HepG2 (cell line): Measurements from ENCODE around the gene S100A6. TPM values are rescaled to one million over a fixed set of nuclear protein-coding genes. Genes with fewer than 3 reads are reported as not detected.

Source experiments
- AKNA ChIP-seq: sonication (generic); formaldehyde crosslinking; IDR thresholded peaks from 2 replicates; pipeline ENCODE4 v1.4.0; 2020; ENCODE audit warnings: missing genetic modification reagents, borderline replicate concordance
- ARID5B ChIP-seq: IDR thresholded peaks from 2 replicates; pipeline ENCODE4 v1.4.0; 2020; ENCODE audit warnings: mild to moderate bottlenecking, missing genetic modification reagents
- FOXA3 ChIP-seq: IDR thresholded peaks from 2 replicates; pipeline ENCODE4 v1.6.1; 2016; ENCODE audit warnings: missing genetic modification reagents, missing compliant biosample characterization
- HNRNPL ChIP-seq: fragments of 200-400 bp; formaldehyde crosslinking; IDR thresholded peaks from 2 replicates; pipeline ENCODE4 v1.6.1; 2017; ENCODE audit warnings: mild to moderate bottlenecking, low read depth, low read length
- KAT8 ChIP-seq: IDR thresholded peaks from 2 replicates; pipeline ENCODE4 v1.6.1; 2016; ENCODE audit warnings: missing genetic modification reagents, missing compliant biosample characterization
- MIER2 ChIP-seq: IDR thresholded peaks from 2 replicates; pipeline ENCODE4 v1.6.1; 2016; ENCODE audit warnings: missing biosample characterization, missing genetic modification reagents
- MXD4 ChIP-seq: IDR thresholded peaks from 2 replicates; pipeline ENCODE4 v1.6.1; 2016; ENCODE audit warnings: mild to moderate bottlenecking, missing biosample characterization, missing genetic modification reagents
- PATZ1 ChIP-seq: sonication (generic); formaldehyde crosslinking; IDR thresholded peaks from 2 replicates; pipeline ENCODE4 v1.4.0; 2020; ENCODE audit warnings: missing genetic modification reagents
- STAG1 ChIP-seq: sonication (generic); formaldehyde crosslinking; IDR thresholded peaks from 2 replicates; pipeline ENCODE4 v1.4.0; 2020; ENCODE audit warnings: missing genetic modification reagents
- TEAD3 ChIP-seq: optimal IDR thresholded peaks from 2 replicates; pipeline ENCODE3; 2016; ENCODE audit warnings: borderline replicate concordance
- TFE3 ChIP-seq: IDR thresholded peaks from 2 replicates; pipeline ENCODE4 v1.6.1; 2016
- ZNF143 ChIP-seq: sonication (generic); formaldehyde crosslinking; IDR thresholded peaks from 2 replicates; pipeline ENCODE4 v1.4.0; 2020; ENCODE audit warnings: missing genetic modification reagents
- ZNF766 ChIP-seq: sonication (generic); formaldehyde crosslinking; IDR thresholded peaks from 2 replicates; pipeline ENCODE4 v1.5.0; 2020; ENCODE audit warnings: missing genetic modification reagents, borderline replicate concordance
- polyA plus RNA-seq, 8 experiments: library from polyadenylated mRNA; depleted of rRNA in 3 of 8; stranded (reverse) in 7 of 8; unstranded in 1 of 8; fragments of >200 nt; fragmentation: Illumina TruSeq in 4 of 8; extraction: Trizol in 4 of 8; gene quantifications; 2 replicates each; pipeline versions ENCODE4 v1.2.1 to v1.2.3, GENCODE V29; 2011 to 2016; ENCODE audit warnings: low read depth in 4 of 8, missing spikeins in 1 of 8, mixed read lengths in 1 of 8; ENCODE audit not compliant: insufficient read depth in 1 of 8
- total RNA-seq, 5 experiments: library from RNA; depleted of rRNA; stranded (reverse); fragments of >200 nt; fragmentation: Illumina TruSeq; extraction: Trizol; gene quantifications; 2 replicates each; pipeline ENCODE4 v1.2.3, GENCODE V29; 2016; ENCODE audit warnings: low read depth in 1 of 5

Gene S100A6
- total and polyA plus RNA-seq, 2 of the 13 experiments (the other 11 are each of a cell fraction or from before 2014, with no cell fraction given), result 72.9 to 85.0 TPM

GRCh38 chr1:153510984-153511410, 24.8 kb downstream of the S100A6 start (continued):
- TF ChIP-seq ZNF766 (CRISPR knock-in tag) (no peak), ARID5B (CRISPR knock-in tag) (peak; percentile 60), MIER2 (CRISPR knock-in tag) (peak; percentile 67; the same call in 1 of the 2 replicates), HNRNPL (peak; percentile 85; the same call in 1 of the 2 replicates), ZNF143 (CRISPR knock-in tag) (no peak), TEAD3 (CRISPR knock-in tag) (peak; percentile 63), AKNA (no peak), TFE3 (CRISPR knock-in tag) (peak; percentile 64; the same call in 1 of the 2 replicates), MXD4 (peak; percentile 77; the same call in 1 of the 2 replicates), KAT8 (CRISPR knock-in tag) (peak; percentile 43; the same call in 1 of the 2 replicates), FOXA3 (CRISPR knock-in tag) (peak; percentile 18; the same call in 1 of the 2 replicates), STAG1 (CRISPR knock-in tag) (peak; percentile 98), PATZ1 (CRISPR knock-in tag) (peak; percentile 38; the same call in 1 of the 2 replicates)
